Peyer's patch (tissue), 4 donors: ENCODE results near the gene NCOA7. TPM values are rescaled to one million over a fixed set of nuclear protein-coding genes. Genes with fewer than 3 reads are reported as not detected.
"Not testable (repeated sequence)": the region's sequence is repeated elsewhere in the genome, so short reads cannot be mapped to it uniquely, and the experiment has no call there.

Experiments used
- DNase-seq, 3 donors: peaks; one replicate each; pipeline ENCODE4 v3.0.0-alpha.2; 2017 to 2019
- H3K27ac ChIP-seq, 4 donors: fragments of 200-600 bp; sonication (generic); one replicate each; pipeline ENCODE4 v1.5.1; 2016 to 2019
- H3K27me3 ChIP-seq, 2 donors: fragments of 200-600 bp; sonication (generic); one replicate each; pipeline ENCODE4 v1.5.1; 2019
- H3K36me3 ChIP-seq, 3 donors: fragments of 200-600 bp; sonication (generic); one replicate each; pipeline ENCODE4 v1.5.1; 2016 to 2019
- H3K4me1 ChIP-seq, 4 donors: fragments of 200-600 bp; sonication (generic); one replicate each; pipeline ENCODE4 v1.5.1; 2016 to 2019
- H3K4me3 ChIP-seq, 4 donors: fragments of 200-600 bp; sonication (generic); 1 replicate in 3 of 4; 2 replicates in 1 of 4; pipeline ENCODE4 v1.5.1; 2016 to 2019; ENCODE audit warnings: mild to moderate bottlenecking in 1 of 4
- H3K9me3 ChIP-seq, 4 donors: fragments of 200-600 bp; sonication (generic); one replicate each; pipeline ENCODE4 v1.5.1; 2016 to 2019; ENCODE audit warnings: mild to moderate bottlenecking in 1 of 4
- POLR2A ChIP-seq, 2 donors: fragments of 450-650 bp; IDR thresholded peaks; one replicate each; pipeline ENCODE4 v1.5.1; 2017; ENCODE audit warnings: antibody characterized with exemption in 2 of 2, mild to moderate bottlenecking in 2 of 2, moderate library complexity in 2 of 2
- total RNA-seq, 4 donors: library from RNA; depleted of rRNA; stranded (reverse); fragments of >200 nt; gene quantifications; one replicate each; pipeline ENCODE4 v1.1.0, GENCODE V29; 2016
- TF ChIP-seq, protein P1 (sequence below), 6 experiments: fragments of 450-650 bp in 4 of 6; fragments of 200-600 bp in 2 of 6; sonication (generic) in 1 of 6; IDR thresholded peaks; one replicate each; pipeline ENCODE4 v1.5.1; 2017 to 2019; ENCODE audit warnings: antibody characterized with exemption in 6 of 6, mild to moderate bottlenecking in 3 of 6, moderate library complexity in 1 of 6

Gene NCOA7
- total RNA-seq, 4 donors from 2014 or later = 15.4 to 80.9 (median 27.7) TPM

DNA sequence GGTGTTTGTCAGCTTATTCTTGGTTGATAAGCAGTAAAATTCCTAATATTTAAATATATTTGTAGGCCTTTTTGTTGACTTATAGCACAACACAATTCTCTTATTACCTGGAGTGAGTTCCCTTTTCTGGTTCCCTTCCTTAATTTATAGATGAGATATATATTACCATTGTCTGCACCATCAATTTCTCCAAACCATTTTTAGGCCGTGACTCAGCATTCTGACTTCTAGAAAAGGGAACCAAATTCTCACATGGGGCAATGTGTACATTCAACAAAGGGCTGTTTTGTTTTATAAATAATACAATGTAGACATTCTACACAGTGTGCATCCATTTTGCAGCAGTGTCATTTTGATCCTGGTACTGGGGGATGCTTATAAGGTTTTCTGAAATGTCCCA, 52.8 kb downstream of the NCOA7 start:
- Histone ChIP-seq H3K27ac (no peak overlapping the region), H3K27me3 (no peaks in the 10 kb centered on the region), H3K9me3 (no peaks in the 10 kb centered on the region), H3K36me3 (no peaks in the 10 kb centered on the region), H3K4me3 (no peak overlapping the region), H3K4me1 (no peaks in the 10 kb centered on the region)
- TF ChIP-seq, protein P1, sequence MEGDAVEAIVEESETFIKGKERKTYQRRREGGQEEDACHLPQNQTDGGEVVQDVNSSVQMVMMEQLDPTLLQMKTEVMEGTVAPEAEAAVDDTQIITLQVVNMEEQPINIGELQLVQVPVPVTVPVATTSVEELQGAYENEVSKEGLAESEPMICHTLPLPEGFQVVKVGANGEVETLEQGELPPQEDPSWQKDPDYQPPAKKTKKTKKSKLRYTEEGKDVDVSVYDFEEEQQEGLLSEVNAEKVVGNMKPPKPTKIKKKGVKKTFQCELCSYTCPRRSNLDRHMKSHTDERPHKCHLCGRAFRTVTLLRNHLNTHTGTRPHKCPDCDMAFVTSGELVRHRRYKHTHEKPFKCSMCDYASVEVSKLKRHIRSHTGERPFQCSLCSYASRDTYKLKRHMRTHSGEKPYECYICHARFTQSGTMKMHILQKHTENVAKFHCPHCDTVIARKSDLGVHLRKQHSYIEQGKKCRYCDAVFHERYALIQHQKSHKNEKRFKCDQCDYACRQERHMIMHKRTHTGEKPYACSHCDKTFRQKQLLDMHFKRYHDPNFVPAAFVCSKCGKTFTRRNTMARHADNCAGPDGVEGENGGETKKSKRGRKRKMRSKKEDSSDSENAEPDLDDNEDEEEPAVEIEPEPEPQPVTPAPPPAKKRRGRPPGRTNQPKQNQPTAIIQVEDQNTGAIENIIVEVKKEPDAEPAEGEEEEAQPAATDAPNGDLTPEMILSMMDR (IDR thresholded peaks at IDR 0.05) = no peak
- TF ChIP-seq POLR2A (IDR thresholded peaks at IDR 0.05) = no peak
- DNase-seq = no peak

GRCh38 chr6:125844989-125845388, 54.2 kb downstream of the NCOA7 start:
- Histone ChIP-seq H3K36me3 (no peaks in the 10 kb centered on the region), H3K9me3 (no peaks in the 10 kb centered on the region), H3K27ac (no peak overlapping the region), H3K4me3 (no peak overlapping the region), H3K27me3 (no peaks in the 10 kb centered on the region), H3K4me1 (no peaks in the 10 kb centered on the region)
- DNase-seq = no peak
- no peak for TF ChIP-seq POLR2A (IDR thresholded peaks at IDR 0.05)
- TF ChIP-seq, protein P1 (IDR thresholded peaks at IDR 0.05) = no peak

GRCh38 chr6:125846292-125847024, 55.7 kb downstream of the NCOA7 start:
- Histone ChIP-seq H3K27me3 (no peaks in the 10 kb centered on the region), H3K4me3 (no peak overlapping the region), H3K9me3 (no peaks in the 10 kb centered on the region), H3K36me3 (no peaks in the 10 kb centered on the region), H3K4me1 (no peaks in the 10 kb centered on the region), H3K27ac (no peak overlapping the region)
- TF ChIP-seq, protein P1 (IDR thresholded peaks at IDR 0.05) = no peak
- no peak for TF ChIP-seq POLR2A (IDR thresholded peaks at IDR 0.05)
- DNase-seq = no peak

DNA sequence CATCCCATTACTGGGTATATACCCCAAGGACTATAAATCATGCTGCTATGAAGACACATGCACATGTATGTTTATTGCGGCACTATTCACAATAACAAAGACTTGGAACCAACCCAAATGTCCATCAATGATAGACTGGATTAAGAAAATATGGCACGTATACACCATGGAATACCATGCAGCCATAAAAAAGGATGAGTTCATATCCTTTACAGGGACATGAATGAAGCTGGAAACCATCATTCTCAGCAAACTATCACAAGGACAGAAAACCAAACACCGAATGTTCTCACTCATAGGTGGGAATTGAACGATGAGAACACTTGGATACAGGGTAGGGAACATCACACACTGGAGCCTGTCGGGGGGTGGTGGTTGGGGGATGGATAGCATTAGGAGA, 57.5 kb downstream of the NCOA7 start:
- not testable (repeated sequence) for H3K36me3 ChIP-seq, H3K27me3 ChIP-seq, H3K27ac ChIP-seq, H3K4me1 ChIP-seq, H3K9me3 ChIP-seq, DNase-seq, H3K4me3 ChIP-seq

DNA sequence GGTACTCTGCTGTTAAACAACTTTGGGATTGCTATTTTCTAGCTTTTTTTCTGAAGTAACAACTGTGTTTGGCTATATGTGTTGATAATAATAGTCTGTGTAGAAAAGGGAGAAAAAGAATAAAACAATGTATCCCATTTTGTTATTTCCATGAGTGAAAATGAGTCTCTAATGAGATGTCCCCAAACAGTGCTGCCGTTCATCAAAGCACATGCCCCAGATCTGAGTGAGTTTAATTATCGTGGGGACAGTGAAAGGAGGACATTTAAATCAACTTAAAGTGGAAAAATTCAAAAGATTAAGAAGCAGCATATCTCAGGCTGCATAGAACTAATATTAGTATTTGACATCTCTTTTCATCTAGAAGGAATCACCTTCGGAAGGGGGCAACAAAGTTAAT, 59.6 kb downstream of the NCOA7 start:
- no peak overlapping the region for H3K27ac ChIP-seq

GRCh38 chr6:125852587-125852986, 61.8 kb downstream of the NCOA7 start:
- Histone ChIP-seq H3K27me3 (no peaks in the 10 kb centered on the region), H3K4me3 (no peak overlapping the region), H3K36me3 (no peaks in the 10 kb centered on the region), H3K4me1 (no peaks in the 10 kb centered on the region), H3K27ac (no peak overlapping the region), H3K9me3 (no peaks in the 10 kb centered on the region)
- TF ChIP-seq POLR2A (IDR thresholded peaks at IDR 0.05) = no peak
- TF ChIP-seq, protein P1 (IDR thresholded peaks at IDR 0.05) = no peak
- no peak for DNase-seq

More for the DNA sequence above, 59.6 kb downstream of the NCOA7 start:
- no peaks in the 10 kb centered on the region for H3K4me1 ChIP-seq
- TF ChIP-seq POLR2A (IDR thresholded peaks at IDR 0.05) = no peak
- TF ChIP-seq, protein P1 (IDR thresholded peaks at IDR 0.05) = no peak
- DNase-seq = no peak
- no peaks in the 10 kb centered on the region for H3K9me3 ChIP-seq
- no peaks in the 10 kb centered on the region for H3K36me3 ChIP-seq
- H3K4me3 ChIP-seq = no peak overlapping the region
- H3K27me3 ChIP-seq = no peaks in the 10 kb centered on the region
